ENCODE results near the gene RPL37A.

DNA sequence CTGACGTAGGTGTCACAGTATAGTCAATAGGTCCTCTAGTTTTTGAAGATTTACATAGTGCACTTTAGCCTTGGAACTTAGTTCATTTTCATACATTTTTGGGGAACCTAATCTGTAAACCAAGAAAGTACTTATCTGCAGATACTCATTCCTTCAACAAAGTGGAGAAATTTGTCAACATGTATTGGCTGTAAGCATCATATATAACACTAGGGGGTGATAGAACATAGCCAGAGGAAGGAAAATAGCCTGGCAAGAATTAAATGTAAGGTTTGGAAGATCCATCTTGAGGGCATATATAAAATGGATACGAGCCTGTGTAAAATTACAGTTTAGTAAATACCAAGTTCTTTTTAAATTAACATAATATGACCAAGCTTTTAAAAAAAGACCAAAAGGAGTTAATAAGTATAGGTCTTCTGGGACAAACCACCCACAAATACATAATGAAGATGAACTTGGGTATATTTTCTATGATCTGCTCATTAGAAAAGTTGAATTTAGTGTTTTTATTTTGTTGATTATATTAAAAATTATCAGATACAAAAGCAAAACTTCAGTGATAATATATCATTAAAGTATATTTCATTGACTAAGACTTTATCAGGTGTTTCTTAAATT lies 18.2 kb downstream of the RPL37A start:
- TF ChIP-seq POLR2A (IDR thresholded peaks at IDR 0.05) = no peak
- TF ChIP-seq, protein P1, sequence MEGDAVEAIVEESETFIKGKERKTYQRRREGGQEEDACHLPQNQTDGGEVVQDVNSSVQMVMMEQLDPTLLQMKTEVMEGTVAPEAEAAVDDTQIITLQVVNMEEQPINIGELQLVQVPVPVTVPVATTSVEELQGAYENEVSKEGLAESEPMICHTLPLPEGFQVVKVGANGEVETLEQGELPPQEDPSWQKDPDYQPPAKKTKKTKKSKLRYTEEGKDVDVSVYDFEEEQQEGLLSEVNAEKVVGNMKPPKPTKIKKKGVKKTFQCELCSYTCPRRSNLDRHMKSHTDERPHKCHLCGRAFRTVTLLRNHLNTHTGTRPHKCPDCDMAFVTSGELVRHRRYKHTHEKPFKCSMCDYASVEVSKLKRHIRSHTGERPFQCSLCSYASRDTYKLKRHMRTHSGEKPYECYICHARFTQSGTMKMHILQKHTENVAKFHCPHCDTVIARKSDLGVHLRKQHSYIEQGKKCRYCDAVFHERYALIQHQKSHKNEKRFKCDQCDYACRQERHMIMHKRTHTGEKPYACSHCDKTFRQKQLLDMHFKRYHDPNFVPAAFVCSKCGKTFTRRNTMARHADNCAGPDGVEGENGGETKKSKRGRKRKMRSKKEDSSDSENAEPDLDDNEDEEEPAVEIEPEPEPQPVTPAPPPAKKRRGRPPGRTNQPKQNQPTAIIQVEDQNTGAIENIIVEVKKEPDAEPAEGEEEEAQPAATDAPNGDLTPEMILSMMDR (IDR thresholded peaks at IDR 0.05) = peak in 5 of 6 experiments; percentile 66 to 88 (median 68)

Measured in esophagus squamous epithelium (tissue), 4 donors.